Mesenteric fat pad (tissue), 1 donor: ENCODE measurements around the gene GPR153. TPM values are rescaled to one million over a fixed set of nuclear protein-coding genes. Genes with fewer than 3 reads are reported as not detected.

ENCODE experiments used
- DNase-seq: peaks from one replicate; pipeline ENCODE4 v3.0.0-alpha.2; 2020; ENCODE audit warnings: low spot score
- total RNA-seq: library from RNA; stranded (reverse); fragmentation: NEBNext Ultra II Directional; extraction: Animal tissue kit (Norgen Biotek cat#: 25700); gene quantifications from one replicate; pipeline ENCODE4 v1.2.1, GENCODE V29; 2021
- donor health status: DM: yes; HTN: yes; CAD: no.

The GPR153 gene
- total RNA-seq, 1 donor from 2014 or later: 32.3 TPM

- DNase-seq: no peak
These were observed 9.0 kb upstream of the GPR153 start for GRCh38 chr1:6269720-6270400.

DNA sequence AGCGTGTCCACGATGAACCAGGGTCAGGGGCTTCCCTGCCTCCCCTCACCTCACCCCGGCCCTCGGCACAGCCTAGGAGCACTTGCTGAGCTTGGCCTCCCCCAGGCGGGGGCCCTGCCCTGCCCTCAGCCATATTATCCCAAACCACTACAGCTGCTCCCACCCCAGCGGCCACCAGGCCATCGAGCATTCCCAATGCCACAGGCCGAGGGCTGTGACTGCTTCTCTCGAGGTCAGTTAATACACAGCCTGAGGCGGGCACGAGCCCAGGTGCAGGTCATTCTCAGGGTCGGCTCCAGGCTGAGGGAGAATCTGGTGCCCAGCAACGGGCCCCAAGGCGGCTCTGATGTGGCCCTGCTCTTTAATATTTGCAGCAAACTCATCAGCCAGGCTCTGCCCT, 8.4 kb upstream of the GPR153 start:
- no peak for DNase-seq

DNA sequence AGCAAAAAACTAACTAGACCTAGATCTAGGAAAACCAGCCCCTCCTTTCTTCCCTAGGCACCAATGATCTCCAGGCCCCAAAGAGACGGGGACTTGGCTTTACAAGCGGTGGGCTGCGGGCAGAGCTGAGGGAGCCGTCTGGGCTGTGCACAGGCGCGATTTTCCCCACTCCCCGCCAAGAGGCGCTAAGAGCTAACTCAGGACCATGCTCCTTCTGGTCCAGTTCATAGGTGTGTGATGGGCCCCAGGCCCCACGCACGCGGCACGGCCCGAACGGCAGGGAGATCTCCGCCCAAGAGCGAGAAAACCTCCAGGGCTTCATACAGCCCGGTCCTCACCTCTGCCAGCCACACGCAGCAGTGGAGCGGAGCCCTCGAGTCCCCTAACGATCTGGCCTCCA, 7.5 kb upstream of the GPR153 start:
- no peak for DNase-seq

- DNase-seq: no peak
These were observed 6.9 kb upstream of the GPR153 start for GRCh38 chr1:6267686-6268322.

DNA sequence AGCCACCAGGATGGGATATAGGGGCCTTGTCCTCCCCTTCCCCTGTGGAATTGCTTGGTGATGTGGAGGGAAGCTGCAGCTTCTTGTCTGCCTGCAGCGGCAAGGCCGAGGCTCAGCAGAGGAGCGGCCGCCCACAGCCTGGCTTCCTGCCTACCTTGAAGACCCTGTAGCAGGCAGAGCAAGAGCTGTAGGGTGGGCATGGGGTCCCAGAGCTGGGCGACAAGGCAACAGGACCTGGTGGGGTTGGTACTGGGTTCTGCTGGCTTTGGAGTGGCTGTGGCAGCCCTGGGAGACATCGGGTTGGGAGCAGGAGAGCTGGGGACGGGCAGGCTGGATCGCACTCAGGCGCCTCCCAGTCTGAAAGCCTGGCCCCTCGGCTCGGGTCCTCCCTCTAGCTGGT, 5.7 kb upstream of the GPR153 start:
- DNase-seq: no peak

DNA sequence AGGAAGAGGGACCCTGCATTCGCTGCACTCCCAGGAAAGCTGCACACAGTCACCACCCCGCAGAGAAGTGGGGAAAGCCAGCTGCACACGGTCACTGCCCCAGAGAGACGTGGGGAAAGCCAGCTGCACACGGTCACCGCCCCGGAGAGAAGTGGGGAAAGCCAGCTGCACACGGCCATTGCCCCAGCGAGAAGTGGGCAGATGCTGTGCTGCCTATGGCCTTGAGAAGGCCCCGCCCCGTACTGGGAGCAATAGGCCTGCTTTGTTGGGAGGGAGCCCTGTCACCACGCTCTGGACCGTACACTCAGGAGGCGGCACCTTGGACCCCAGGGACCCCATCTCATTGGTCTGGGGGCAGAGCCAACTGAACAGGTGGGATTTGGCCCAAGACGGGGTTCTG, 4.3 kb upstream of the GPR153 start:
- no peak for DNase-seq

GRCh38 chr1:6263716-6264115, 2.8 kb upstream of the GPR153 start:
- no peak for DNase-seq

- DNase-seq: no peak
These were observed 1.9 kb upstream of the GPR153 start for GRCh38 chr1:6262555-6263420.

GRCh38 chr1:6261615-6261995, 707 bp upstream of the GPR153 start:
- no peak for DNase-seq

DNA sequence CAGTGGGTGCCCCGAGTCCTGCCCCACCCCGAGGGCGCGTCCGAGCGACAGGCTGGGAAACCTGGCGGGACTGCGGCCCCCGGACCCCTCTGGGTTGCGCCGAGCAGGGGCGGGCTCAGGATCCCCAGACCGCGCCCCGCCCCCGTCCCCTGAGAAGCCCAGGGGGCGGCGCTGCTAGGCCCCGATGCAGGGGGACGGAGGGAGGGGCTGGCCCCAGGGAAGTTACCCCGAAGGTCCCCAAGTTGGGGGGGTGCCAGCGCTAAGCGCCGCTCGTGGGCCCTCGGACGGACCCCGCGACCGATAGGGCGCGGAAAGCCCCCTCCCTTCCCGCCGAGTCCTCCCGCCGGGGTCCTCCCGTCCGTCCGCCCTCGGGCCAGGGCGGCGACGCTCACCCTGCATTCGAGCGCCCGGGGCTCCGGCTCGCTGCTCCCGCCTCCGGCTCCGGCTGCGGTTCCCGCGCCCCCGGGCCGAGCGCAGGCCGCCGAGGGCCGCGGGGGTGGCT, 414 bp downstream of the GPR153 start:
- no peak for DNase-seq

- DNase-seq: peak; percentile 95
These were observed 1.2 kb downstream of the GPR153 start for GRCh38 chr1:6259491-6260362.

GRCh38 chr1:6258675-6259074, 2.2 kb downstream of the GPR153 start:
- DNase-seq: no peak

DNA sequence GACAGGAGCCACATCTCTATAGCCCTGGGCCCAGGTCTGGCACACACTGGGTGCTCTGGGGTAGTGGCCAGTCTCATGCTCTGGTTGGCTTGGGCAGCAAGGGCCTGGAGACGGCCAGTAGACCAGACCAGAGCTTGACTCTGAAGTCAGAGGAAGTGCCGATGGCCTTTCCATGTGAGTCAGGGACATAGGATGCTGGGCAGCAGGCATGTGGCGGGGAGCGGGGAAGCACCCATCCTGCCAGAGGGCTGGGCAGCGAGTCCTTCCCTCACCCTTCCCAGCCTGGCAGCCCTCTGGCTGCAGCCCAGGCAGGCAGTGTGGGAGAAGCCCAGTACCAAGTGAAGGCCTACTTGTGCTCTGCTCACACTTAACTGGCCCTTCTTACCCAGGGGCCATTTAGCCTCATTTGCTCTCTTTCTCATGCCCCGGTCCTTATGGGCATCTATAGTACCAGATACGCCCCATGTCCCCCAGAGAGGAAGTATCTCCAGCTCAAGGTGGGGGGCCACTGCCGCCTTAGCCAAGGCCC, 3.3 kb downstream of the GPR153 start:
- no peak for DNase-seq

DNA sequence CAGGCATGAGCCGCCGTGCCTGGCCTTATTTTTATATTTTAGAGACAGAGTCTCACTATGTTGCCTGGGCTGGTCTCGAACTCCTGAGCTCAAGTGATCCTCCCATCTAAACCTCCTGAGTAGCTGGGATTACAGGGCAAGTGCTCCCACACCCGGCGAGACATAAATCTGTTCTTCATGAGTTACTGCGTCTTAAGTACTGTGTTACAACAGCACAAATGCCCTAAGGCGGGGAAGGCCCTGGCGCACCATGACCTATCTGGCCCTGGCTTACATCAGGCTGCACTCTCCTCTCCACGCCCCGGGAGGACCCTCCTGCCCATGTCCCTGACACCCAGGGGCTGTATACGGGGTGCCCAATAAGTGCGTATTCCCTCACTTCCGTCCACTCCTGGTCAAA, 4.3 kb downstream of the GPR153 start:
- no peak for DNase-seq

DNA sequence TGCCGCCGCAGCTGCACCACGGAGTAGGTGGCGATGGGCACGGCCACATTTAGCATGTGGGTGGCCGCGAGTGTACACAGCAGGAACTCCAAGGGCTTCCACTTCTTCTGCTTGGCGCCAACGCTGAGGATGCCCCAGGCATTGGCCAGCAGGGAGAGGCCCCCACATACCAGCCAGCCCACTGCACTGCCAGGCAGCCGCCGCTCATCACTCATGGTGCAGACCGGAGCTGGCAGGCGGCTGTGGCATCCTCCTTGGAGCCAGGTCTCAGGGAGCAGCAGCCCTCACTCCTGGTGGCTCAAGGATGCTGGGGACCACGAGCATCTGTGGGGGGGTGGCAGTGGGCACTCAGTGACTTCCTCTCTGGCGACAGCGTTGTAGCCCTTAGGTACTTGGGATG, 6.2 kb downstream of the GPR153 start:
- DNase-seq: no peak

- no peak for DNase-seq
These were observed 7.5 kb downstream of the GPR153 start for GRCh38 chr1:6253380-6253779.

GRCh38 chr1:6252374-6252710, 8.6 kb downstream of the GPR153 start:
- DNase-seq: no peak

- no peak for DNase-seq
These were observed 9.1 kb downstream of the GPR153 start for GRCh38 chr1:6251681-6252373.

GRCh38 chr1:6251233-6251632, 9.7 kb downstream of the GPR153 start:
- DNase-seq: no peak
